ENCODE results near the gene SUSD6.

SUSD6 gene

DNA sequence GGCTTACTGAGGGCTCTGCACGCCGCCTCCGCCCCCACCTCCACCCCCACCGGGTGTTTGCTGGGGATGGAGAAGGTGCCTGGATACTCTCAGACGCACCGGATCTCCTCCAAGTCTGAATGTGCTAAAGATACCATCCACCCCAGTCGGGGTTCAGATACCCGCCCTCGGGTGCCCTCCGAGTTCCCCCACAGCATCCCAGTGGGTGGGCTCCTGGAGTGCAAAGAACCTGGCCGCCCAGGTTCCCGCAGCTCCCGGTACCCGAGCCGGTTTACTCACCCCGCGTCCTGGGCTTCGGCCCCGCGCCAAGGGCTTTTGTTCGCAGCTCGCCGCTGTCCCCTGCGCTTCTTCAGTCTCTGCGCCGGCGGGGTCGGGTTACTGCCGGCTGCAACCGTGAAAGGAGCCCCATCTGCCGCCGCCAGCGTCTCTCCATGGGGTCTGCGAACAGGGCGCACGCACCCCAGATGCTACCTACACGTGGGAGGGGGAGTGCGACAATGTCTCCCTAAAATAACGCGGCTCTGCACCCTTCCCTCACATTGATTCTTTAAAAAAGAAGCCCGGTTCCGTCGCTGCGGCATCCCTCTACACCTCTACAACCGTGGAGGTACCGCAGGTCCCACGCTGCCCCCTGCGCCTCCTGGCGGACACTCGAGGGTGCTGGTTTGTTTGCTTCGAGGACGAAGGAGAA lies 37.0 kb upstream of the SUSD6 start, which contains the start of gene CCDC177:
TSS of gene CCDC177 (minus strand) at position 609 of the 691 bp plus-strand sequence. CDS start 1,249 bp downstream, outside the sequence.
- peak within 1 kb of the TSS in 2 of 3 experiments; percentile 26 to 66 for H3K27ac Mint-ChIP-seq
- H3K9me3 Mint-ChIP-seq: no peaks in the 10 kb centered on the region
- peaks cover 37% of the 10 kb centered on the region for H3K27me3 Mint-ChIP-seq (ENCODE audit: low read depth)
- peak within 1 kb of the TSS; percentile 82 to 89 (median 85) for H3K4me3 Mint-ChIP-seq
- peaks cover 5% of the 10 kb centered on the region for H3K4me1 Mint-ChIP-seq
- TF ChIP-seq, protein P1, sequence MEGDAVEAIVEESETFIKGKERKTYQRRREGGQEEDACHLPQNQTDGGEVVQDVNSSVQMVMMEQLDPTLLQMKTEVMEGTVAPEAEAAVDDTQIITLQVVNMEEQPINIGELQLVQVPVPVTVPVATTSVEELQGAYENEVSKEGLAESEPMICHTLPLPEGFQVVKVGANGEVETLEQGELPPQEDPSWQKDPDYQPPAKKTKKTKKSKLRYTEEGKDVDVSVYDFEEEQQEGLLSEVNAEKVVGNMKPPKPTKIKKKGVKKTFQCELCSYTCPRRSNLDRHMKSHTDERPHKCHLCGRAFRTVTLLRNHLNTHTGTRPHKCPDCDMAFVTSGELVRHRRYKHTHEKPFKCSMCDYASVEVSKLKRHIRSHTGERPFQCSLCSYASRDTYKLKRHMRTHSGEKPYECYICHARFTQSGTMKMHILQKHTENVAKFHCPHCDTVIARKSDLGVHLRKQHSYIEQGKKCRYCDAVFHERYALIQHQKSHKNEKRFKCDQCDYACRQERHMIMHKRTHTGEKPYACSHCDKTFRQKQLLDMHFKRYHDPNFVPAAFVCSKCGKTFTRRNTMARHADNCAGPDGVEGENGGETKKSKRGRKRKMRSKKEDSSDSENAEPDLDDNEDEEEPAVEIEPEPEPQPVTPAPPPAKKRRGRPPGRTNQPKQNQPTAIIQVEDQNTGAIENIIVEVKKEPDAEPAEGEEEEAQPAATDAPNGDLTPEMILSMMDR (IDR thresholded peaks at IDR 0.05; ENCODE audit: unreplicated experiment in 3 of 3): peak; percentile 93 to 98 (median 96)
- peaks cover 12% of the 10 kb centered on the region for H3K36me3 Mint-ChIP-seq (ENCODE audit: low read depth)

DNA sequence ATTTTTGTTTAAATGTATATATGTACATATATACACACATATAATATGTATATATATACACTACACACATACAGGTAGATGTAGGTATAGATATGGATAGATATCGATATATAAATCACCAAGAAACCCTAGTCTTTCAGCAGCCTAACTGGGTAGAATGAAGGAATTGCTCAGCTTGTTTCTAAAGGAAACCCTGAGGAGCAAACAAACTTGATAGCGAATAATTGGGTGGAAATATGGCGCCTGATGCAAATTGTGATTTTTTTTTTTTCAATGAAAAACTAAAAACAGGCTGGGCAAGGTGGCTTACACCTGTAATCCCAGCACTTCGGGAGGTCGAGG lies 36.5 kb upstream of the SUSD6 start:
- Mint-ChIP-seq H3K9me3 (no peaks in the 10 kb centered on the region), H3K4me1 (peaks cover 5% of the 10 kb centered on the region), H3K27ac (peak overlapping the region in 2 of 3 experiments; percentile 16 to 23), H3K4me3 (peak overlapping the region; percentile 82 to 89 (median 85)), H3K36me3 (ENCODE audit: low read depth) (peaks cover 9% of the 10 kb centered on the region), H3K27me3 (ENCODE audit: low read depth) (peaks cover 37% of the 10 kb centered on the region)
- TF ChIP-seq, protein P1 (IDR thresholded peaks at IDR 0.05; ENCODE audit: unreplicated experiment in 3 of 3): peak in 2 of 3 experiments; percentile 15 to 48

DNA sequence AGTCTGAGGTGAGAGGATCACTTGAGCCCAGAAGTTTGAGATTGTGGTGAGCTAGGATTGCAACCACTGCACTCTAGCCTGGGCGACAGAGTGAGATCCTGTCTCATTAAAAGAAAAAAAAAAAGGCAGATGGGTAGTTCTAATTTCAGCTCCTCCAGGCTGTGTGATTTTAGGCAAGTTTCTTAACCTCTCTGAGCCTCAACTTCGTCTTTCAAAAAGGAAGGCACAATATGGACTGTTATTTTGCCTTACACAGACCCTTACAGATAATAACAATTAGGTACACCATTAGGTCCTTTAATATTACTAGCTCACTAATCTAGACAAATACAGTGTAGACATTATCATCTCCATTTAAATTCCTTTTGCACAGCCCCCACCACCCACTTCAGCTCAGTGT lies 31.9 kb upstream of the SUSD6 start:
- Mint-ChIP-seq H3K4me1 (peaks cover 4% of the 10 kb centered on the region), H3K27ac (no peak overlapping the region), H3K9me3 (no peaks in the 10 kb centered on the region), H3K4me3 (no peak overlapping the region), H3K27me3 (ENCODE audit: low read depth) (peaks cover 28% of the 10 kb centered on the region), H3K36me3 (ENCODE audit: low read depth) (no peaks in the 10 kb centered on the region)
- TF ChIP-seq, protein P1 (IDR thresholded peaks at IDR 0.05; ENCODE audit: unreplicated experiment in 3 of 3): no peak

DNA sequence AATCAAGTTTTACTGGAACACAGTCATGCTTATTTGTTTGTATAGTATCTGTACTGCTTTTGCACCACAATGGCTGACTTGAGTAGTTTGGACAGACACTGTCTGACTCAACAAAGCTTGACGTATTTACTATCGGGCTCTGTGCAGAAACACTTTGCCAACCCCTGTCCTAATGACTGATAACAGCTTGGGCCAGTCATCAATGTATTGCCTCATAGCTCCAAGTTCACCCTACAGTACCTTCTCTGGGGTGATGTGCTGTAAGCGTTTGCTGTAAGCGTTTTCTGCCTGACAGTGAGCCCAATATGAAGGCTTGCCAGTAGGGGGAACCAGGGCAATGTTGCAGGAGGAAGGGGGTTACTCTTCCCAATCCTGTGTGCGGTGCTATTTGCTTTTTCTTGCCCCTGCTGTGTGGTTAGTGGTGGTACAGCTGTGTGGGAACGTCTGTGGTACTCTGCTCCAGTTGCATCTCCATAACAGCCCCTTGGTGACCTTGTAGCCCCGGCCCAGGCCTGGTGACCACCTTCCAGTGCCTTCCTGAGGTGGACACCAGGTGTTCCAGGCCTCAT lies 31.3 kb upstream of the SUSD6 start:
- no peaks in the 10 kb centered on the region for H3K36me3 Mint-ChIP-seq (ENCODE audit: low read depth)
- no peak overlapping the region for H3K4me3 Mint-ChIP-seq
- no peak overlapping the region for H3K27ac Mint-ChIP-seq
- TF ChIP-seq, protein P1 (IDR thresholded peaks at IDR 0.05; ENCODE audit: unreplicated experiment in 3 of 3): peak; percentile 35 to 44 (median 39)
- peaks cover 26% of the 10 kb centered on the region for H3K27me3 Mint-ChIP-seq (ENCODE audit: low read depth)
- no peaks in the 10 kb centered on the region for H3K4me1 Mint-ChIP-seq
- no peaks in the 10 kb centered on the region for H3K9me3 Mint-ChIP-seq

DNA sequence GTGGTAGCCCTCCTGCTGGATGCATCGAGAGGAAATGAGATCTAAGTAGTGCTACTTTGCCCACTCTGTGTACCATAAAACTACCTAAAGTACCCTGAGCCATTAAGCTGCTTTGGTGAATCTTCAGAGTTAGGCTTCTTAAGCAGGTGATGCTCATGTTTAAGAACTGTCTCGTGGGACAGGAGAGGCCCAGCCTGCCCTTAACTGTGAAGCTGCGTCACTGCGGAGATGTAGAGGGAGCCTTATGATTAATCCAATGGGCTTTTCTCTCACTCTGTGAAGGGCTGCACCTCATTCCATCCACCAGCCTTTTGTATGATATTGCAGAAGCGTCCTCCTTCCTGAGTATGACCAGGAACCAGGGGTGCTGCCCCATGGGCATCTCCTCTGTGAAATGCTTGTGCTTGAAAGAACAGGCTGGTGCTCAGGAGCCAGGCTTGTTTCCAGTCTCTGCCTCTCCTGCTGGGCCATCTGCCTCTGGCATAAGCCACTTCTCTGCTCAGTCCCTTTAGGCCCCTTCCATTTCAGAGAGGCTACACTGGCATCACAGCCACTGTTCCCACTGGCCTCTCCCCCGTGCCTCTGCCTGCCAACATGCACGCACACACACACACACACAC lies 30.0 kb upstream of the SUSD6 start:
- Mint-ChIP-seq H3K27ac (no peak overlapping the region), H3K4me3 (no peak overlapping the region), H3K9me3 (no peaks in the 10 kb centered on the region), H3K4me1 (no peaks in the 10 kb centered on the region), H3K27me3 (ENCODE audit: low read depth) (peaks cover 18% of the 10 kb centered on the region), H3K36me3 (ENCODE audit: low read depth) (no peaks in the 10 kb centered on the region)
- TF ChIP-seq, protein P1 (IDR thresholded peaks at IDR 0.05; ENCODE audit: unreplicated experiment in 3 of 3): no peak

Data from nephron (organoid).